Measurements from ENCODE around the gene OSBPL10.

GRCh38 chr3:31937225-31937624 is 43.8 kb downstream of the OSBPL10 start:
- TF ChIP-seq CTCF (IDR thresholded peaks at IDR 0.05) (no peak), EZH2 (IDR thresholded peaks at IDR 0.05) (no peak)

All from neural progenitor cell (in vitro differentiated cells).